K562 (cell line): ENCODE data around the gene HEATR1. TPM values are rescaled to one million over a fixed set of nuclear protein-coding genes. Genes with fewer than 3 reads are reported as not detected.
A peak's percentile ranks its signal among the peaks of the same experiment; 100 is the strongest.

Source experiments
- BRD4 ChIP-seq: fragments of 200-600 bp; sonication (generic); IDR thresholded peaks from 2 replicates; pipeline ENCODE4 v1.6.1; 2017; ENCODE audit warnings: inconsistent platforms
- BRD9 ChIP-seq: fragments of 450-650 bp; IDR thresholded peaks from 2 replicates; pipeline ENCODE4 v1.6.1; 2018; ENCODE audit warnings: low read depth; ENCODE audit not compliant: partially characterized antibody
- HDAC3 ChIP-seq: fragments of 450-650 bp; IDR thresholded peaks from 2 replicates; pipeline ENCODE4 v1.6.1; 2018; ENCODE audit warnings: borderline replicate concordance, mild to moderate bottlenecking, moderate library complexity; ENCODE audit not compliant: partially characterized antibody
- HDAC8 ChIP-seq: fragments of 450-650 bp; IDR thresholded peaks from 2 replicates; pipeline ENCODE4 v1.6.1; 2016; ENCODE audit warnings: mild to moderate bottlenecking, missing genetic modification characterization, moderate library complexity, missing compliant biosample characterization
- IRF9 ChIP-seq: fragments of 450-650 bp; IDR thresholded peaks from 2 replicates; pipeline ENCODE4 v1.6.1; 2016; ENCODE audit warnings: missing biosample characterization, missing genetic modification characterization
- L3MBTL2 ChIP-seq: fragments of 450-650 bp; IDR thresholded peaks from 2 replicates; pipeline ENCODE4 v1.6.1; 2016; ENCODE audit warnings: mild to moderate bottlenecking, moderate library complexity
- MEF2D ChIP-seq: conservative IDR thresholded peaks from 2 replicates; pipeline ENCODE4 v1.6.1; 2016; ENCODE audit warnings: low read depth, missing genetic modification characterization, missing compliant biosample characterization
- MYC ChIP-seq, 2 experiments: fragments of 250-450 bp in 1 of 2; sonication (Bioruptor Pico) in 1 of 2; IDR thresholded peaks; 2 replicates each; pipeline versions ENCODE4 v1.5.1 to v1.6.1; 2012 to 2021; ENCODE audit warnings: low read depth in 2 of 2, borderline replicate concordance in 1 of 2, improper control_type of control experiment in 1 of 2, low read length in 1 of 2, mild to moderate bottlenecking in 1 of 2, moderate library complexity in 1 of 2
- NFXL1 ChIP-seq: fragments of 450-650 bp; formaldehyde crosslinking; IDR thresholded peaks from 2 replicates; pipeline ENCODE4 v1.4.0; 2021; ENCODE audit warnings: mild to moderate bottlenecking
- NR2F6 ChIP-seq: fragments of 450-650 bp; formaldehyde crosslinking; IDR thresholded peaks from 2 replicates; pipeline ENCODE4 v1.4.0; 2020; ENCODE audit warnings: mild to moderate bottlenecking
- NR3C1 ChIP-seq: sonication (generic); formaldehyde crosslinking; IDR thresholded peaks from 2 replicates; pipeline ENCODE4 v1.8.1; 2022; ENCODE audit warnings: missing genetic modification reagents
- POLR2H ChIP-seq: IDR thresholded peaks from 2 replicates; pipeline ENCODE4 v1.6.1; 2016; ENCODE audit warnings: missing genetic modification characterization, low read depth, mild to moderate bottlenecking, control low read depth, missing compliant biosample characterization, moderate library complexity
- PTTG1 ChIP-seq: fragments of 450-650 bp; IDR thresholded peaks from 2 replicates; pipeline ENCODE4 v1.6.1; 2016; ENCODE audit warnings: low read depth, mild to moderate bottlenecking, missing genetic modification characterization, missing compliant biosample characterization
- SOX6 ChIP-seq: fragments of 450-650 bp; IDR thresholded peaks from 2 replicates; pipeline ENCODE4 v1.6.1; 2014; ENCODE audit warnings: mild to moderate bottlenecking
- ZNF311 ChIP-seq: fragments of 250-450 bp; sonication (Bioruptor Pico); IDR thresholded peaks from 2 replicates; pipeline ENCODE4 v1.4.0; 2020; ENCODE audit warnings: mild to moderate bottlenecking, moderate library complexity
- ZNF512 ChIP-seq: IDR thresholded peaks from 2 replicates; pipeline ENCODE4 v1.6.1; 2016; ENCODE audit warnings: missing genetic modification characterization, missing compliant biosample characterization
- ZNF584 ChIP-seq: fragments of 200-800 bp; sonication (Bioruptor generic); IDR thresholded peaks from 2 replicates; pipeline ENCODE4 v1.6.1; 2016; ENCODE audit warnings: low read depth, mild to moderate bottlenecking, missing genetic modification characterization, missing compliant biosample characterization
- ZNF780A ChIP-seq: fragments of 250-450 bp; sonication (Bioruptor Pico); IDR thresholded peaks from 2 replicates; pipeline ENCODE4 v1.5.0; 2021; ENCODE audit warnings: mild to moderate bottlenecking
- ZSCAN32 ChIP-seq: fragments of 450-650 bp; formaldehyde crosslinking; IDR thresholded peaks from 2 replicates; pipeline ENCODE4 v1.4.0; 2020; ENCODE audit warnings: mild to moderate bottlenecking, moderate library complexity
- polyA plus RNA-seq, 8 experiments: library from polyadenylated mRNA; depleted of rRNA in 4 of 8; stranded (reverse) in 5 of 8; unstranded in 3 of 8; fragments of >200 nt; fragmentation: Nextera tagmentation in 2 of 8; fragmentation: Illumina TruSeq in 1 of 8; extraction: Ambion mirVana in 2 of 8; extraction: Trizol in 1 of 8; gene quantifications; 2 replicates each; pipeline versions ENCODE4 v1.2.1 to v1.2.3, GENCODE V29; 2011 to 2014; ENCODE audit warnings: inconsistent platforms in 1 of 8, missing spikeins in 1 of 8
- total RNA-seq, 7 experiments: library from RNA; depleted of rRNA in 6 of 7; stranded (reverse); fragments of >200 nt in 6 of 7; fragmentation: Illumina TruSeq in 2 of 7; extraction: Trizol in 2 of 7; gene quantifications; 2 replicates each; pipeline versions ENCODE4 v1.2.1 to v1.2.3, GENCODE V29; 2011 to 2021; ENCODE audit warnings: low replicate concordance in 1 of 7
- TF ChIP-seq, protein P1 (sequence below): fragments of 450-650 bp; conservative IDR thresholded peaks from 2 replicates; pipeline ENCODE4 v1.6.1; 2016; ENCODE audit warnings: missing genetic modification characterization, low read depth, mild to moderate bottlenecking, control low read depth, missing compliant biosample characterization

Gene HEATR1
- total and polyA plus RNA-seq, 9 of the 15 experiments (the other 6 are each of a cell fraction or from before 2014, with no cell fraction given), result 28.3 to 108 (median 50.9) TPM

DNA sequence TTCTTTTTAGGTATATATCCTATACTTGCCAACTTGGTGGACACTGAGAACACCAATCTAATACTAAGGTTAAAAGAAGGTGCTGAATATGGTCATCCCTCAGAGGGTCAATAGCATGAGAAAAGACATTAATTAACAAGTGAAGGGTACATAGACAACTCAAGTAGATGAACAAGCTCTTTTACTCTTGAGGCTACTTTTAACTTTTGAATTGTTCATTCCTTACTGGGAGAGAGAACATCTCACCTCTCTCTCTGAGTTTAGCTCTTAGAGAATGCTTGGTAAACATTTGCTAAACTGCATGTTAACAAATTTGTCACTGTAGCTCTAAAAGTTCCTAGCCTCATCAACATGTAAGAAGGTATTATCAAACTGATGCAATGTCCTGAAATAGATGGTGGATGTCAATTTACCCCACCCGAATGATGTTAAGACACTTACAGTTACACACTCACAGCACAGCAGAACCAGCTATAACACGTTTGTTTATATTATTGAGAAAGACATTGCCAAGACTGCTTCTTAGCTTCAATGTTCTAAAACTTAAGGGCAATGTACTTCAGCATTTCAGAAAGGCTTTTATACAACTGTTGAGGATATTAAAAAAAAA is 35.9 kb downstream of the HEATR1 start (continued):
- peak; percentile 58 for TF ChIP-seq MYC (IDR thresholded peaks at IDR 0.05; ENCODE audit: low read depth, low read length)
- TF ChIP-seq MYC (CRISPR knock-in tag; IDR thresholded peaks at IDR 0.05; ENCODE audit: borderline replicate concordance, low read depth), result no peak
- peak; percentile 71 for TF ChIP-seq IRF9 (tag)
- TF ChIP-seq SOX6, result peak; percentile 56; the same call in 1 of the 2 replicates
- TF ChIP-seq NR3C1 (CRISPR knock-in tag), result no peak
- TF ChIP-seq ZNF311 (CRISPR knock-in tag), result peak; percentile 56; the same call in 1 of the 2 replicates
- peak; percentile 90 for TF ChIP-seq ZNF584 (CRISPR knock-in tag)
- TF ChIP-seq NFXL1, result peak; percentile 61; the same call in 1 of the 2 replicates
- TF ChIP-seq ZNF512, result no peak
- TF ChIP-seq MEF2D, result peak; percentile 58
- TF ChIP-seq BRD4, result peak; percentile 40; the same call in 1 of the 2 replicates
- no peak for TF ChIP-seq ZNF780A (CRISPR knock-in tag)
- TF ChIP-seq, protein P1, sequence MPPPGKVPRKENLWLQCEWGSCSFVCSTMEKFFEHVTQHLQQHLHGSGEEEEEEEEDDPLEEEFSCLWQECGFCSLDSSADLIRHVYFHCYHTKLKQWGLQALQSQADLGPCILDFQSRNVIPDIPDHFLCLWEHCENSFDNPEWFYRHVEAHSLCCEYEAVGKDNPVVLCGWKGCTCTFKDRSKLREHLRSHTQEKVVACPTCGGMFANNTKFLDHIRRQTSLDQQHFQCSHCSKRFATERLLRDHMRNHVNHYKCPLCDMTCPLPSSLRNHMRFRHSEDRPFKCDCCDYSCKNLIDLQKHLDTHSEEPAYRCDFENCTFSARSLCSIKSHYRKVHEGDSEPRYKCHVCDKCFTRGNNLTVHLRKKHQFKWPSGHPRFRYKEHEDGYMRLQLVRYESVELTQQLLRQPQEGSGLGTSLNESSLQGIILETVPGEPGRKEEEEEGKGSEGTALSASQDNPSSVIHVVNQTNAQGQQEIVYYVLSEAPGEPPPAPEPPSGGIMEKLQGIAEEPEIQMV (tag), result 0 out of 2 replicates have a peak, but pooled peaks have one; percentile 8
- TF ChIP-seq L3MBTL2, result peak; percentile 49; the same call in 1 of the 2 replicates
- TF ChIP-seq HDAC3, result no peak
- peak; percentile 69; the same call in 1 of the 2 replicates for TF ChIP-seq HDAC8 (tag)
- TF ChIP-seq ZSCAN32, result peak; percentile 93
- peak; percentile 24 for TF ChIP-seq BRD9
- no peak for TF ChIP-seq NR2F6 (CRISPR knock-in tag)
- peak; percentile 48; the same call in 1 of the 2 replicates for TF ChIP-seq PTTG1
- peak; percentile 80 for TF ChIP-seq POLR2H (tag)
